ENCODE results near the gene COL5A1. TPM values are rescaled to one million over a fixed set of nuclear protein-coding genes. Genes with fewer than 3 reads are reported as not detected.

The COL5A1 gene
- total RNA-seq, 4 donors from 2014 or later = 51.9 to 78.3 (median 62.4) TPM

DNA sequence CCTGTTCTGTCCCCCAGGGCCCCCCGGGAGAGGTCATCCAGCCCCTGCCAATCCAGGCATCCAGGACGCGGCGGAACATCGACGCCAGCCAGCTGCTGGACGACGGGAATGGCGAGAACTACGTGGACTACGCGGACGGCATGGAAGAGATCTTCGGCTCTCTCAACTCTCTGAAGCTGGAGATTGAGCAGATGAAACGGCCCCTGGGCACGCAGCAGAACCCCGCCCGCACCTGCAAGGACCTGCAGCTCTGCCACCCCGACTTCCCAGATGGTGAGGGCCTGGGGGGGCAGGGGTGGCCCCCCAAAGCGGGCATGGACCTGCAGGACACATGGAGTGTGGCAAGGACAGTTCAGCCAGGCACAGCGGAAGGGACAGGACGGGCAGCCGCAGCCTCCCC lies 183.0 kb downstream of the COL5A1 start:
- no peak overlapping the region for H3K4me3 ChIP-seq
- 83 to 90% methylated on average over 19 to 23 of the region's 23 CpGs for WGBS, 2 donors
- H3K4me1 ChIP-seq = peaks cover 0 to 4% (median 0%) of the 10 kb centered on the region in 4 donors
- no peaks in the 10 kb centered on the region for H3K9me3 ChIP-seq
- no peak for DNase-seq (ENCODE audit: low spot score in 2 of 2)
- no peak overlapping the region for H3K27ac ChIP-seq
- peaks cover 0 to 98% (median 0%) of the 10 kb centered on the region in 3 donors for H3K36me3 ChIP-seq
- no peaks in the 10 kb centered on the region for H3K27me3 ChIP-seq
- TF ChIP-seq EP300 (IDR thresholded peaks at IDR 0.05) (no peak), POLR2A (IDR thresholded peaks at IDR 0.05) (no peak)
- TF ChIP-seq, protein P1, sequence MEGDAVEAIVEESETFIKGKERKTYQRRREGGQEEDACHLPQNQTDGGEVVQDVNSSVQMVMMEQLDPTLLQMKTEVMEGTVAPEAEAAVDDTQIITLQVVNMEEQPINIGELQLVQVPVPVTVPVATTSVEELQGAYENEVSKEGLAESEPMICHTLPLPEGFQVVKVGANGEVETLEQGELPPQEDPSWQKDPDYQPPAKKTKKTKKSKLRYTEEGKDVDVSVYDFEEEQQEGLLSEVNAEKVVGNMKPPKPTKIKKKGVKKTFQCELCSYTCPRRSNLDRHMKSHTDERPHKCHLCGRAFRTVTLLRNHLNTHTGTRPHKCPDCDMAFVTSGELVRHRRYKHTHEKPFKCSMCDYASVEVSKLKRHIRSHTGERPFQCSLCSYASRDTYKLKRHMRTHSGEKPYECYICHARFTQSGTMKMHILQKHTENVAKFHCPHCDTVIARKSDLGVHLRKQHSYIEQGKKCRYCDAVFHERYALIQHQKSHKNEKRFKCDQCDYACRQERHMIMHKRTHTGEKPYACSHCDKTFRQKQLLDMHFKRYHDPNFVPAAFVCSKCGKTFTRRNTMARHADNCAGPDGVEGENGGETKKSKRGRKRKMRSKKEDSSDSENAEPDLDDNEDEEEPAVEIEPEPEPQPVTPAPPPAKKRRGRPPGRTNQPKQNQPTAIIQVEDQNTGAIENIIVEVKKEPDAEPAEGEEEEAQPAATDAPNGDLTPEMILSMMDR (IDR thresholded peaks at IDR 0.05) = no peak

GRCh38 chr9:134825025-134825424 lies 183.4 kb downstream of the COL5A1 start:
- TF ChIP-seq, protein P1 (IDR thresholded peaks at IDR 0.05) = no peak
- TF ChIP-seq POLR2A (IDR thresholded peaks at IDR 0.05) (no peak), EP300 (IDR thresholded peaks at IDR 0.05) (no peak)
- no peak for DNase-seq (ENCODE audit: low spot score in 2 of 2)
- H3K36me3 ChIP-seq = peaks cover 0 to 98% (median 0%) of the 10 kb centered on the region in 3 donors
- no peaks in the 10 kb centered on the region for H3K9me3 ChIP-seq
- H3K27me3 ChIP-seq = no peaks in the 10 kb centered on the region
- no peak overlapping the region for H3K27ac ChIP-seq
- no peak overlapping the region for H3K4me3 ChIP-seq
- H3K4me1 ChIP-seq = peaks cover 0 to 4% (median 0%) of the 10 kb centered on the region in 4 donors
- 47 to 49% methylated on average over 10 of the region's 10 CpGs for WGBS, 2 donors

- H3K9me3 ChIP-seq = no peaks in the 10 kb centered on the region
- no peak for DNase-seq (ENCODE audit: low spot score in 2 of 2)
- H3K4me1 ChIP-seq = peaks cover 0 to 4% (median 0%) of the 10 kb centered on the region in 4 donors
- no peaks in the 10 kb centered on the region for H3K27me3 ChIP-seq
- WGBS, 2 donors = 77 to 82% methylated on average over 14 to 20 of the region's 21 CpGs
- peaks cover 0 to 98% (median 0%) of the 10 kb centered on the region in 3 donors for H3K36me3 ChIP-seq
- H3K4me3 ChIP-seq = no peak overlapping the region
- H3K27ac ChIP-seq = no peak overlapping the region
- no peak for TF ChIP-seq EP300 (IDR thresholded peaks at IDR 0.05)
- TF ChIP-seq, protein P1 (IDR thresholded peaks at IDR 0.05) = no peak
- no peak for TF ChIP-seq POLR2A (IDR thresholded peaks at IDR 0.05)
Measured at GRCh38 chr9:134826336-134827285, 185.0 kb downstream of the COL5A1 start.

GRCh38 chr9:134827559-134827958 lies 186.0 kb downstream of the COL5A1 start:
- no peak overlapping the region for H3K27ac ChIP-seq
- TF ChIP-seq, protein P1 (IDR thresholded peaks at IDR 0.05) = no peak
- TF ChIP-seq EP300 (IDR thresholded peaks at IDR 0.05) = no peak
- TF ChIP-seq POLR2A (IDR thresholded peaks at IDR 0.05) = no peak
- 78 to 90% methylated on average over 17 of the region's 19 CpGs for WGBS, 2 donors
- H3K36me3 ChIP-seq = peaks cover 0 to 98% (median 0%) of the 10 kb centered on the region in 3 donors
- no peak overlapping the region for H3K4me3 ChIP-seq
- no peaks in the 10 kb centered on the region for H3K27me3 ChIP-seq
- H3K9me3 ChIP-seq = no peaks in the 10 kb centered on the region
- peaks cover 0 to 4% (median 0%) of the 10 kb centered on the region in 4 donors for H3K4me1 ChIP-seq
- DNase-seq (ENCODE audit: low spot score in 2 of 2) = no peak

DNA sequence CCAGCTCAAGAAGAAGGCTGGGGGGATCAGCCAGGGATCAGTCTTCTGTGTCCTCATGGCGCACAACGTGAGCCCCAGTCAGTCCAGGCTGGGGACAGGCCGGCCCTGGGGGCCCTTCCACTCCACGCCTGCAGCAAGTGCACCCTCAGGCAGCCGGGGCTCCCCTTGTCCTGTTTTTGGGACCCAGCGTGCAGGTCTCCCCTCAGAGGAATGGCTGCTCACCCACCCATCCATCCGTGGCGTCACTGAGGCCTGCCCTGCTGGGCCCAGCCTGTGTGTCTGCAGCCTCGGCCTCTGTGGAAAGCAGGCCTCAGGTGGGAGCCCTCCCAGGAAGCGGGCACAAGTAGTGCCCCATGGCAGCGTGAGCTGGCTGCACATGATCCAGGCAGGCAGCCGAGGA lies 186.4 kb downstream of the COL5A1 start:
- Histone ChIP-seq H3K4me3 (no peak overlapping the region), H3K9me3 (no peaks in the 10 kb centered on the region), H3K36me3 (peaks cover 0 to 98% (median 0%) of the 10 kb centered on the region in 3 donors), H3K4me1 (peaks cover 0 to 4% (median 0%) of the 10 kb centered on the region in 4 donors), H3K27me3 (no peaks in the 10 kb centered on the region), H3K27ac (no peak overlapping the region)
- no peak for TF ChIP-seq POLR2A (IDR thresholded peaks at IDR 0.05)
- TF ChIP-seq, protein P1 (IDR thresholded peaks at IDR 0.05) = no peak
- TF ChIP-seq EP300 (IDR thresholded peaks at IDR 0.05) = no peak
- 84 to 86% methylated on average over 9 to 12 of the region's 12 CpGs for WGBS, 2 donors
- no peak for DNase-seq (ENCODE audit: low spot score in 2 of 2)

Data from tibial nerve (tissue), 4 donors.